ENCODE results near the gene TBPL1.
"Not testable (repeated sequence)": the region's sequence is repeated elsewhere in the genome, so short reads cannot be mapped to it uniquely, and the experiment has no call there.

The TBPL1 gene

GRCh38 chr6:133953634-133954415 is 801 bp downstream of the TBPL1 start:
- no peak for DNase-seq

GRCh38 chr6:133954657-133955576 is 1.9 kb downstream of the TBPL1 start:
- no peak for DNase-seq

DNA sequence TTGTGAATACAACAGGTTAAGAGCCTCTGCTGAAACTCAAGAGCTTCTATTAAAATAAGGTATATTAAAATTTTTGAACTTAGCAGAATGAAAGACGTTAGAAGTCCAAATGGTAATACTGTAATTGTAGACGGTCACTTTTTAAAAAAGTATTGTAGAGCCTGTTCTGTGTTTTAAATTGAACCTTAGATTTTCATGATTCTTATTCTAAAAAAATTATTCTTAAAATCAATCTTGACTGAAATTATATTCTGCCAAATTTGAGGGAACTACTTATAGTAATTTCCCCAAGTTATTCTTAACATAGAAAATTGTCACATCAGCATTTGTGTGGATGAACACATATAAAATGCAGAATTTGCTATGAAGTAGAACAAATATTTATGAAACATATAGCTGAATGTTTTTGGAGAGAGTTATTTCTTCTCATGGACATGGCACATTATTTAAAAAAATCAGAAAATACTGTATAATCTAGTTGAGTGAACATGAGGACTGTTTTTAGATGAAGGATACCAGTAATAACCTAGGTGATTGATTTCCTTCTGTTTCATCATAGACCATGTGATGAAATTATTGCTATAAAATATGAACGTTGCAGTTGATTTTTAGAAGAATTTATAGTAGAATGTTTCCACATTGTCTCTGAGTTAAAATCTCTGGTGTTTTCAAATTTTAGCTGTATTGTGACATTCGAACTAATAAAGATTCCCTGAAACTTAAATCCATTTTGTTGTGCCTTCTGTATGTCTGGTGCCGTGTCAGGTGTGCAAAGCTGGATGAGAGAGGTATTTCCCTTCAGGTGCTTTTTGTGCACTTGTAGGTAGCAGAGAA is 2.8 kb downstream of the TBPL1 start:
- no peak for DNase-seq

DNA sequence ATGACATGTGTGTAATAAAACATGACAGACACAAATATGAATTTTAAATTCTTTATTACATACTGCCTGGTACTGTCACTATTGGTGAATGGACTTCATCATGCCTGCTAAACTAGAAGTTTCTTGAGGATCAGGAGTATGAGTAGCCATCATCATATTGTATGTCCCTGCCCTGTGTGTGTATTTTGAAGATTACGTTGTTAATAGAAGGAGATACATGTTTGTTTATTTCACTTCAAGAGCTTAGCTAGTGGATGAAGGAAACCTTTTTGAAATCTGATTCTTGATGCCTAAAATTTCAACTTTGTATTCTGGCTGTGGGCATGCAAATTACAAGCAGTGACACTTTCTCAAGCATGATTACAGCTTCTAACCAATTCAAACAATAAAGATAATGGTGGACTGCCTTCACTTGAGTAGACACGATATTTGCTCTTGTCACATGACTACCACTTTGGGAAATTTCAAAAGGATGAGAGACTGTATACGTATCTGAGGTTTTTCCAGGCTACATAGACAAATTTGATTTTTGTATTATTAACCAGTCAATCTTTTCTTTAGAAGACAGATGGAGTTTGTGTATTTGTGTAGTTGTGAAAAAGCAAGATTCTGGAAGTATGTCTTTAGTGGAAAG is 3.5 kb downstream of the TBPL1 start:
- DNase-seq: no peak

- DNase-seq: no peak
Measured at GRCh38 chr6:133957227-133957626, 4.2 kb downstream of the TBPL1 start.

DNA sequence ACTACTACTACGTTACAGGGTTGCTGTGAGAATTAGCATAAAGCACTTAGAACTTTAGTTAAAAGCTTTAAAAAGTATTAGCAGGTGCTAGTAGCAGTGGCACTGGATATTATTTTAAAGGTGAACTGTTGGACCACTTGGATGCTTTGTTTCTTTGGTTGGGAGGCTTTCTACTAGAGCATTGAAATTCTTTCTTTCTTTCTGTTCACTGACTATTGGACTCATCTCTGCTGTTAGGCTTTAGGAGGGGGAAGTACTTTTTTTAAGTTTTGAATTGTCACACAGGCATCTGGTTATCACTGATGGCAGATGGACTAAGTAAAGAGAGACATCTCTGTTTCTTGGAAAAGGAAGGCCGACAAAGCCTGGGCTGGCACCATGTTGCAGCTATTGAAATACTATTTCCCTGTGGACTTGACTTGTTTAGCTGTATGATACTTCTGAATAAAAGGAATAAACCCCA is 4.8 kb downstream of the TBPL1 start:
- no peak for DNase-seq

DNA sequence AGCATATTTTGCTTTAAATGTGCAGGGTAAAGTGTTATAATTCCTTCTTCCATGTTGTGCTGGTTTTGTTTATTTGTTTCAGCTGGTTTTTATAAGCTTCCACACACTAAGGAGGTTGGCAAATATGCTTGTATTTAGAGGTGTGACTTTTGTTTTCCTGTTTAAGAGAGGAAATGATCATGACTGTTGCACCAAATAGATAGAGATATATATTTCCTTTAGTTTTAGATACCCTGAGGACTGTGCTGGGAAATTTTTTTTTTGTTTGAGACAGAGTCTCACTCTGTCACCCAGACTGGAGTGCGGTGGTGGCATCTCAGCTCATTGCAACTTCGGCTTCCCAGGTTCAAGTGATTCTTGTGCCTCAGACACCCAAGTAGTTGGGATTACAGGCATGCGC is 5.8 kb downstream of the TBPL1 start:
- no peak for DNase-seq

DNA sequence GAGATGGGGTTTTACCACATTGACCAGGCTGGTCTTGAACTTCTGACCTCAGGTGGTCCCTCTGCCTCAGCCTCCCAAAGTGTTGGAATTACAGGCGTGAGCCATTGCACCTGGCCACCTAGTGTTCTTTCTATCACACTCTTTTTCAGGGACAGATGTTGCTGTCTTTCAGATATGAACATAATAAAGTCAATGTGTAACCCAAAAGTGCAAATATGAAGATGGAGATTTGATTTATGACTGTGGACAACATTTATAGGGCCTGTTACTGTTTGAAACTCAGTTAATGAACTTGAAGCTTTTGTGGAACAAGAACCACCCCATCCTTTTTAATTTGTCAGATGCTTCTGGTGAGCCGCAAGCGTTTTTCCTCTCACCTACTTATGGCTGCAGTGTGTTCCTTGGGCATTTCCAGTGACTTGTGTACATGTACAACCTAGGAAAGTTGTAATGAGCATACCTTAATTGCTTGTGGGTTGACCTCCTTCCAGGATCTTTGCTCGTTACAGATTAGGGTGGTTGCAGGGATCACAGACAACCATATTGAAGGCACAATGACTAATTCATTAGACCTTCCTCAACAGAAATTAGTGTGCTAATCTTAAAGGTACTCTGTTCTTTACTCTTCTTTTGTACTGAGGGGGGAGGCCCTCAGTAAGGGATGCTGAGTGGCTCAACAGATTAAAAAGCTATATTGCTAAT is 6.8 kb downstream of the TBPL1 start:
- DNase-seq: no peak

DNA sequence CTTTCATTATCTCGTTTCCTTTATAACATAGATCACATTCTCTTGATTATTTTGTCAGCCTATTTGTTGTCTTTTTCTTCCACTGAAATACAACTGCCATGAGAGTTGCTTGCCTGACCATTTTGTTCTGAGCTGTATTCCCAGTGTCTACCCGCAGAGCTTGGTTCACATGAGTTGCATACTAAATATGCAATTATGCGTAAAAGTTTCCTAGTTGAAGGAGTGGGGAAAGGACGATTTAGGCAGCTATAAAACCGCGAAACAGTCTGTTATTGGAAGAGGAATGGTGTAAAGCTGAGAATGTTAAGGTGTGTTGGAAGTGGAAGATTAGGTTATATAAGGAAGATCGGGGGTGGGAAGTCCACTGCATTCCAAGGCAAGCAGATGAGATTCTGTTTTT is 8.8 kb downstream of the TBPL1 start:
- no peak for DNase-seq

DNA sequence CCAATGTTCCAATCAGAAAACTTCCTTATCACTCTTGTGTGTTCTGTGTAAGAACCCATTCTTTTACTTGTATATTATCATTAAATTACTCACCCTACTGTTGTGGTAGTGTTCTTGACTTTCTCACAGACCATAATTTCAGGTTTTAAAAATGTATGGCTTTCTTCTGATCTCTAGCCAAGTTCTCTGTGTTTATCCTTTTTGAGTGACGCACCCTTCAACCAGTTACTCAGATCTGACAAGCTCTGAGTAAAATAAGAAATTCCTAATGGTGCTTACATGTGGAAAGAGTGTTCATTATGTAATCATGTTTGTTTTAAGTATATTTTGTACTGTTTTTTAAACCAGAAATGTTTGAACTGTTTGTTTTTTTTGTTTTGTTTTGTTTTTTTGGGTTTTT is 11.0 kb downstream of the TBPL1 start:
- no peak for DNase-seq

DNA sequence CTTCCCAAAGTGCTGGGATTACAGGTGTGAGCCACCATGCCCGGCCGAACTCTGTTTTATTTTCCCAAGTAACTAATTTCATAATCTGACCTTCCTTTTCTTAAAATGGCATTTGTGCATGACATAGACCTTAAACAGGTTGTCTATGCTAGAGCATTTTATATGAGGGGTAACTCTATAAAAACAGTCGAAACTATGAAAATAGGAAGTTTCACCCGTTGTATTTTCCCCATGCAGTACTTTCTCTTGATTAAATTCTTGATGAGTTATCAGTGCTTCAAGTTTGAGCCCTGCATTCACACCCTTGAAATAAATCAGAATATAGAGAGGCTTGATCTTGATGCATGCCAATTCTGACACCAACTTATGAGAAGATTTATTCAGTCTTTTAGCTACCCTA is 11.7 kb downstream of the TBPL1 start:
- no peak for DNase-seq

GRCh38 chr6:133965817-133966360 is 12.9 kb downstream of the TBPL1 start:
- DNase-seq: no peak

- DNase-seq: no peak
Measured at GRCh38 chr6:133966654-133967329, 13.8 kb downstream of the TBPL1 start.

DNA sequence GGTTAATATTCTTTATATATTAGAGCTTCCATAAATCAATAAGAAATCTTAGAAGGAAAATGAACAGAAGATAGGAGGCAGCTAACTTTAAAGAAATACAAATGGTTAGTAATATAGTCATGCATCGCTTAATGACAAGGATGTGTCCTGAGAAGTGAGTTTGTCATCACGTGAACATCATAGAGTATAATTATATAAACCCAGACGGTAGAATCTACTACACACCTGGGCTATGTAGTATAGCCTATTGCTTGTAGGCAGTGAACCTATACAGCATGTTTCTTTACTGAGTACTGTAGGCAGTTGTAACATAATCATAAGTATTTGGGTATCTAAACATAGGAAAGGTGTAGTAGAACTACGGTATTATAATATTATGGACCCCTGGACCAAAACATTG is 14.3 kb downstream of the TBPL1 start:
- no peak for DNase-seq

GRCh38 chr6:133967835-133968234 is 14.8 kb downstream of the TBPL1 start:
- not testable (repeated sequence) for DNase-seq

- DNase-seq: no peak
Measured at GRCh38 chr6:133969285-133969920, 16.4 kb downstream of the TBPL1 start.

DNA sequence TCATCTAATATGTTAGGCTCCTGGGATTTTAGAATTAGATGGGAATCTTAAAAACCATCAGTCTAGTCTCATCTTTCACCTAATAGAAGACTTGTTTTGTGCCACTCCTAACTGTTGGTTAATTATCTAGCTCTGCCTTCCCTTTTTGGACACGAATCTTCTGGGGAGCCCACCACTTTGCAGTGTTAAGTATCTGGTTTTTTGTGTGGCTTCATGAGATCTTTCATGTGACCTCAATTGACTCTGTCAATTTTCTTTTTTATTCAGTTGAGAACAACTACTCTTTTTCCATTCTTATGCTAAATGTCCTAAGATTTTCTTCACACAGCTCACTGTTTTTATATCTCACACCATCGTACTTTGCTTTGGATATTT is 16.9 kb downstream of the TBPL1 start:
- DNase-seq: no peak

GRCh38 chr6:133971861-133972260 is 18.8 kb downstream of the TBPL1 start:
- DNase-seq: no peak

GRCh38 chr6:133972388-133972787 is 19.4 kb downstream of the TBPL1 start:
- no peak for DNase-seq

Measured in GOT3 (cell line).